Thyroid gland (tissue), 4 donors: ENCODE data around the gene CDHR5. TPM values are rescaled to one million over a fixed set of nuclear protein-coding genes. Genes with fewer than 3 reads are reported as not detected.

Experiments
- DNase-seq, 2 donors: peaks; one replicate each; pipeline ENCODE4 v3.0.0-alpha.2; 2019
- H3K27ac ChIP-seq, 3 donors: fragments of 200-600 bp; sonication (generic); 1 replicate in 2 of 3; 2 replicates in 1 of 3; pipeline ENCODE4 v1.5.1; 2016 to 2019; ENCODE audit warnings: mild to moderate bottlenecking in 1 of 3, moderate library complexity in 1 of 3
- H3K27me3 ChIP-seq: fragments of 200-600 bp; sonication (generic); one replicate; pipeline ENCODE4 v1.5.1; 2019
- H3K36me3 ChIP-seq, 2 donors: fragments of 200-600 bp; sonication (generic); one replicate each; pipeline ENCODE4 v1.5.1; 2016 to 2019
- H3K4me1 ChIP-seq, 2 donors: fragments of 200-600 bp; sonication (generic); one replicate each; pipeline ENCODE4 v1.5.1; 2017 to 2019
- H3K4me3 ChIP-seq, 3 donors: fragments of 200-600 bp; sonication (generic); replicated peaks in 1 of 3; 1 replicate in 2 of 3; 2 replicates in 1 of 3; pipeline ENCODE4 v1.5.1; 2016; ENCODE audit warnings: mild to moderate bottlenecking in 1 of 3
- H3K9me3 ChIP-seq: fragments of 200-600 bp; sonication (generic); one replicate; pipeline ENCODE4 v1.5.1; 2017
- CTCF ChIP-seq, 6 experiments: fragments of 200-600 bp in 3 of 6; fragments of 450-650 bp in 3 of 6; sonication (generic) in 3 of 6; IDR thresholded peaks; one replicate each; pipeline ENCODE4 v1.5.1; 2016 to 2019; ENCODE audit warnings: antibody characterized with exemption in 6 of 6, mild to moderate bottlenecking in 2 of 6, inconsistent platforms in 1 of 6, moderate library complexity in 1 of 6
- POLR2A ChIP-seq, 2 donors: fragments of 450-650 bp; IDR thresholded peaks; one replicate each; pipeline ENCODE4 v1.6.1; 2017; ENCODE audit warnings: antibody characterized with exemption in 2 of 2, mild to moderate bottlenecking in 2 of 2, moderate library complexity in 1 of 2
- WGBS, 2 donors: methylation state at CpG; one replicate each; pipeline ENCODE4 v1.1.5; 2017; 5-methylcytosine and 5-hydroxymethylcytosine counted together
- intact Hi-C: fragments of 100-400 bp; cut with DNase I; formaldehyde crosslinking; loops from one replicate; pipeline ENCODE4 v1.15.1; 2023
- total RNA-seq, 4 donors: library from RNA; depleted of rRNA; stranded (reverse); fragments of >200 nt; gene quantifications; one replicate each; pipeline ENCODE4 v1.2.3, GENCODE V29; 2016

The CDHR5 gene
- total RNA-seq, 4 donors from 2014 or later: not detected

- no peak overlapping the region for H3K4me3 ChIP-seq
- WGBS, 2 donors: 53 to 67% methylated on average over 2 to 4 of the region's 28 CpGs
Observed at GRCh38 chr11:627308-627576, 2.5 kb upstream of the CDHR5 start.

GRCh38 chr11:626475-627307 is 1.9 kb upstream of the CDHR5 start, which contains the start of gene SCT:
Gene SCT (minus strand): TSS chr11:627181. CDS start chr11:627143, 38 bp downstream.
- TF ChIP-seq POLR2A (IDR thresholded peaks at IDR 0.05) (no peak), CTCF (IDR thresholded peaks at IDR 0.05) (no peak)
- 38 to 100% methylated on average over 2 to 6 of the region's 72 CpGs for WGBS, 2 donors
- no peak for DNase-seq

More at GRCh38 chr11:627308-627576, 2.5 kb upstream of the CDHR5 start:
- no peaks in the 10 kb centered on the region for H3K4me1 ChIP-seq
- TF ChIP-seq CTCF (IDR thresholded peaks at IDR 0.05) (no peak), POLR2A (IDR thresholded peaks at IDR 0.05) (no peak)
- intact Hi-C loops: no loop called here
- DNase-seq: no peak
- H3K9me3 ChIP-seq: no peaks in the 10 kb centered on the region
- no peaks in the 10 kb centered on the region for H3K36me3 ChIP-seq
- no peak overlapping the region for H3K27ac ChIP-seq
- H3K27me3 ChIP-seq: no peaks in the 10 kb centered on the region

GRCh38 chr11:625636-626268 is 997 bp upstream of the CDHR5 start:
- Histone ChIP-seq H3K4me3 (no peak overlapping the region), H3K27me3 (no peaks in the 10 kb centered on the region), H3K9me3 (no peaks in the 10 kb centered on the region), H3K27ac (no peak overlapping the region), H3K4me1 (no peaks in the 10 kb centered on the region), H3K36me3 (no peaks in the 10 kb centered on the region)
- WGBS, 2 donors: 84 to 88% methylated on average over 19 of the region's 22 CpGs
- intact Hi-C loops: no loop called here
- no peak for DNase-seq
- TF ChIP-seq POLR2A (IDR thresholded peaks at IDR 0.05): no peak
- TF ChIP-seq CTCF (IDR thresholded peaks at IDR 0.05): no peak

More at GRCh38 chr11:626475-627307, 1.9 kb upstream of the CDHR5 start, which contains the start of gene SCT:
- Histone ChIP-seq H3K4me3 (no peak within 1 kb of the TSS), H3K9me3 (no peaks in the 10 kb centered on the region), H3K27me3 (no peaks in the 10 kb centered on the region), H3K36me3 (no peaks in the 10 kb centered on the region), H3K27ac (no peak within 1 kb of the TSS), H3K4me1 (no peaks in the 10 kb centered on the region)
- intact Hi-C loops: no loop called here

- Histone ChIP-seq H3K27ac (no peak overlapping the region), H3K4me1 (no peaks in the 10 kb centered on the region), H3K27me3 (no peaks in the 10 kb centered on the region), H3K4me3 (no peak overlapping the region), H3K36me3 (no peaks in the 10 kb centered on the region), H3K9me3 (no peaks in the 10 kb centered on the region)
- intact Hi-C loops: no loop called here
- DNase-seq: no peak
- WGBS, 2 donors: 87 to 92% methylated on average over 17 of the region's 25 CpGs
- TF ChIP-seq POLR2A (IDR thresholded peaks at IDR 0.05): no peak
- TF ChIP-seq CTCF (IDR thresholded peaks at IDR 0.05): no peak
Observed at GRCh38 chr11:623999-624704, 603 bp downstream of the CDHR5 start.
